Activated T-cell treated with anti-CD3 and anti-CD28 coated beads, Interleukin-2, amount 50 U/mL, for 4 hours (primary cell): Measurements from ENCODE around the gene KDM4C. TPM values are rescaled to one million over a fixed set of nuclear protein-coding genes. Genes with fewer than 3 reads are reported as not detected.
A peak's percentile ranks its signal among the peaks of the same experiment; 100 is the strongest.

Experiments used
- ATAC-seq, 2 donors: fragments of 200-7000 bp; cut with Tn5 transposase; one replicate each; pipeline ENCODE4 v1.10.0; 2021
- DNase-seq: peaks from one replicate; pipeline ENCODE4 v3.0.0-alpha.2; 2020
- H3K27me3 Mint-ChIP-seq: one replicate; pipeline ENCODE4 v1.8.0; 2021; ENCODE audit warnings: low read depth, mixed read lengths
- H3K36me3 Mint-ChIP-seq: one replicate; pipeline ENCODE4 v1.8.0; 2022; ENCODE audit warnings: mixed read lengths; ENCODE audit not compliant: insufficient read depth
- H3K4me1 Mint-ChIP-seq: one replicate; pipeline ENCODE4 v1.8.0; 2021; ENCODE audit warnings: low read depth, mixed read lengths
- H3K4me3 Mint-ChIP-seq: one replicate; pipeline ENCODE4 v1.8.0; 2021; ENCODE audit warnings: mild to moderate bottlenecking, moderate library complexity, mixed read lengths
- H3K9me3 Mint-ChIP-seq: one replicate; pipeline ENCODE4 v1.8.0; 2021; ENCODE audit warnings: mixed read lengths
- total RNA-seq, 3 donors: library from RNA; stranded (reverse); gene quantifications; one replicate each; pipeline ENCODE4 v1.2.1, GENCODE V29; 2021

The KDM4C gene
- total RNA-seq, 3 donors from 2014 or later: 22.9 to 26.5 (median 25.6) TPM

- Mint-ChIP-seq H3K4me3 (no peak overlapping the region), H3K4me1 (peaks cover 21% of the 10 kb centered on the region), H3K36me3 (peaks cover 30% of the 10 kb centered on the region), H3K27me3 (no peaks in the 10 kb centered on the region), H3K9me3 (no peaks in the 10 kb centered on the region)
- DNase-seq (no peak), ATAC-seq (no peak)
Observed at GRCh38 chr9:6880626-6881025, 122.9 kb downstream of the KDM4C start.

- no peak for ATAC-seq
- Mint-ChIP-seq H3K4me3 (no peak overlapping the region), H3K9me3 (no peaks in the 10 kb centered on the region), H3K36me3 (peaks cover 31% of the 10 kb centered on the region), H3K4me1 (peaks cover 11% of the 10 kb centered on the region), H3K27me3 (no peaks in the 10 kb centered on the region)
- no peak for DNase-seq
Observed at GRCh38 chr9:6884101-6884500, 126.3 kb downstream of the KDM4C start.

GRCh38 chr9:6884990-6885389 lies 127.2 kb downstream of the KDM4C start:
- no peak for ATAC-seq
- Mint-ChIP-seq H3K36me3 (peaks cover 38% of the 10 kb centered on the region), H3K9me3 (no peaks in the 10 kb centered on the region), H3K27me3 (no peaks in the 10 kb centered on the region), H3K4me1 (peaks cover 17% of the 10 kb centered on the region), H3K4me3 (no peak overlapping the region)
- DNase-seq: no peak

GRCh38 chr9:6887051-6887450 lies 129.3 kb downstream of the KDM4C start:
- Mint-ChIP-seq H3K27me3 (no peaks in the 10 kb centered on the region), H3K4me3 (no peak overlapping the region), H3K9me3 (no peaks in the 10 kb centered on the region), H3K4me1 (peaks cover 25% of the 10 kb centered on the region), H3K36me3 (peaks cover 35% of the 10 kb centered on the region)
- DNase-seq (no peak), ATAC-seq (no peak)

GRCh38 chr9:6889868-6890267 lies 132.1 kb downstream of the KDM4C start:
- ATAC-seq (no peak), DNase-seq (no peak)
- peaks cover 40% of the 10 kb centered on the region for H3K36me3 Mint-ChIP-seq
- H3K9me3 Mint-ChIP-seq: no peaks in the 10 kb centered on the region
- H3K4me3 Mint-ChIP-seq: no peak overlapping the region
- H3K27me3 Mint-ChIP-seq: no peaks in the 10 kb centered on the region
- peaks cover 37% of the 10 kb centered on the region for H3K4me1 Mint-ChIP-seq

- Mint-ChIP-seq H3K9me3 (no peaks in the 10 kb centered on the region), H3K36me3 (peaks cover 34% of the 10 kb centered on the region)
- no peak for DNase-seq
Observed at GRCh38 chr9:6893350-6894131, 135.8 kb downstream of the KDM4C start.

GRCh38 chr9:6894135-6894534 lies 136.4 kb downstream of the KDM4C start:
- ATAC-seq (peak; percentile 50 to 70), DNase-seq (no peak)
- H3K27me3 Mint-ChIP-seq: no peaks in the 10 kb centered on the region
- H3K9me3 Mint-ChIP-seq: no peaks in the 10 kb centered on the region
- no peak overlapping the region for H3K4me3 Mint-ChIP-seq
- peaks cover 44% of the 10 kb centered on the region for H3K4me1 Mint-ChIP-seq
- peaks cover 32% of the 10 kb centered on the region for H3K36me3 Mint-ChIP-seq

More at GRCh38 chr9:6893350-6894131, 135.8 kb downstream of the KDM4C start:
- no peak for ATAC-seq
- H3K4me3 Mint-ChIP-seq: no peak overlapping the region
- H3K27me3 Mint-ChIP-seq: no peaks in the 10 kb centered on the region
- peaks cover 44% of the 10 kb centered on the region for H3K4me1 Mint-ChIP-seq

GRCh38 chr9:6895754-6896153 lies 138.0 kb downstream of the KDM4C start:
- H3K27me3 Mint-ChIP-seq: no peaks in the 10 kb centered on the region
- H3K4me3 Mint-ChIP-seq: no peak overlapping the region
- peaks cover 33% of the 10 kb centered on the region for H3K4me1 Mint-ChIP-seq
- ATAC-seq: no peak
- H3K9me3 Mint-ChIP-seq: no peaks in the 10 kb centered on the region
- DNase-seq: no peak
- peaks cover 24% of the 10 kb centered on the region for H3K36me3 Mint-ChIP-seq

- Mint-ChIP-seq H3K4me3 (no peak overlapping the region), H3K36me3 (peaks cover 24% of the 10 kb centered on the region), H3K9me3 (no peaks in the 10 kb centered on the region), H3K4me1 (peaks cover 35% of the 10 kb centered on the region), H3K27me3 (no peaks in the 10 kb centered on the region)
- ATAC-seq (peak; percentile 68 to 77), DNase-seq (no peak)
Observed at GRCh38 chr9:6896562-6896961, 138.8 kb downstream of the KDM4C start.

- no peaks in the 10 kb centered on the region for H3K9me3 Mint-ChIP-seq
- peaks cover 41% of the 10 kb centered on the region for H3K4me1 Mint-ChIP-seq
- ATAC-seq (no peak), DNase-seq (no peak)
- H3K36me3 Mint-ChIP-seq: peaks cover 24% of the 10 kb centered on the region
- no peak overlapping the region for H3K4me3 Mint-ChIP-seq
- H3K27me3 Mint-ChIP-seq: no peaks in the 10 kb centered on the region
Observed at GRCh38 chr9:6897207-6897822, 139.5 kb downstream of the KDM4C start.

- DNase-seq (no peak), ATAC-seq (no peak)
- Mint-ChIP-seq H3K9me3 (no peaks in the 10 kb centered on the region), H3K27me3 (no peaks in the 10 kb centered on the region), H3K4me1 (peaks cover 46% of the 10 kb centered on the region), H3K36me3 (peaks cover 24% of the 10 kb centered on the region), H3K4me3 (no peak overlapping the region)
Observed at GRCh38 chr9:6897898-6898302, 140.1 kb downstream of the KDM4C start.

- DNase-seq (no peak), ATAC-seq (no peak)
- no peaks in the 10 kb centered on the region for H3K27me3 Mint-ChIP-seq
- peaks cover 14% of the 10 kb centered on the region for H3K36me3 Mint-ChIP-seq
- H3K4me1 Mint-ChIP-seq: peaks cover 36% of the 10 kb centered on the region
- H3K9me3 Mint-ChIP-seq: no peaks in the 10 kb centered on the region
- H3K4me3 Mint-ChIP-seq: no peak overlapping the region
Observed at GRCh38 chr9:6899274-6899673, 141.5 kb downstream of the KDM4C start.

- H3K9me3 Mint-ChIP-seq: no peaks in the 10 kb centered on the region
- peaks cover 12% of the 10 kb centered on the region for H3K36me3 Mint-ChIP-seq
- DNase-seq (no peak), ATAC-seq (no peak)
- no peak overlapping the region for H3K4me3 Mint-ChIP-seq
- H3K4me1 Mint-ChIP-seq: peaks cover 32% of the 10 kb centered on the region
- H3K27me3 Mint-ChIP-seq: no peaks in the 10 kb centered on the region
Observed at GRCh38 chr9:6900440-6900883, 142.7 kb downstream of the KDM4C start.

- no peaks in the 10 kb centered on the region for H3K9me3 Mint-ChIP-seq
- peaks cover 10% of the 10 kb centered on the region for H3K36me3 Mint-ChIP-seq
- DNase-seq (no peak), ATAC-seq (no peak)
- H3K4me3 Mint-ChIP-seq: no peak overlapping the region
- H3K4me1 Mint-ChIP-seq: peaks cover 30% of the 10 kb centered on the region
- H3K27me3 Mint-ChIP-seq: no peaks in the 10 kb centered on the region
Observed at GRCh38 chr9:6901180-6901579, 143.4 kb downstream of the KDM4C start.

GRCh38 chr9:6902423-6902822 lies 144.7 kb downstream of the KDM4C start:
- no peak for ATAC-seq
- Mint-ChIP-seq H3K36me3 (peaks cover 4% of the 10 kb centered on the region), H3K4me3 (no peak overlapping the region), H3K27me3 (no peaks in the 10 kb centered on the region), H3K9me3 (no peaks in the 10 kb centered on the region), H3K4me1 (peaks cover 20% of the 10 kb centered on the region)
- no peak for DNase-seq
